Esophagus muscularis mucosa (tissue), 4 donors: ENCODE results near the gene PITPNM1. TPM values are rescaled to one million over a fixed set of nuclear protein-coding genes. Genes with fewer than 3 reads are reported as not detected.

Experiments used
- DNase-seq: peaks from one replicate; pipeline ENCODE4 v3.0.0-alpha.2; 2017; ENCODE audit errors: extremely low spot score
- H3K27ac ChIP-seq, 4 donors: fragments of 200-600 bp; sonication (generic); replicated peaks in 1 of 4; 1 replicate in 3 of 4; 2 replicates in 1 of 4; pipeline ENCODE4 v1.5.1; 2016 to 2019; ENCODE audit warnings: mild to moderate bottlenecking in 1 of 4
- H3K27me3 ChIP-seq, 4 donors: fragments of 200-600 bp; sonication (generic); one replicate each; pipeline versions ENCODE4 v1.5.1 to v1.6.0; 2016 to 2019
- H3K36me3 ChIP-seq, 4 donors: fragments of 200-600 bp; sonication (generic); one replicate each; pipeline ENCODE4 v1.5.1; 2016 to 2019
- H3K4me1 ChIP-seq, 4 donors: fragments of 200-600 bp; sonication (generic); one replicate each; pipeline ENCODE4 v1.5.1; 2016 to 2019
- H3K4me3 ChIP-seq, 4 donors: fragments of 200-600 bp; sonication (generic); 1 replicate in 2 of 4; 2 replicates in 2 of 4; pipeline ENCODE4 v1.5.1; 2016 to 2019; ENCODE audit warnings: mild to moderate bottlenecking in 4 of 4, moderate library complexity in 1 of 4
- H3K9me3 ChIP-seq, 4 donors: fragments of 200-600 bp; sonication (generic); 1 replicate in 3 of 4; 2 replicates in 1 of 4; pipeline ENCODE4 v1.5.1; 2016 to 2019
- EP300 ChIP-seq: sonication (generic); formaldehyde crosslinking; IDR thresholded peaks from one replicate; pipeline ENCODE4 v1.6.1; 2017; ENCODE audit warnings: antibody characterized with exemption
- POLR2A ChIP-seq: fragments of 450-650 bp; IDR thresholded peaks from one replicate; pipeline ENCODE4 v1.6.1; 2017; ENCODE audit warnings: antibody characterized with exemption, moderate library complexity, mild to moderate bottlenecking, low read depth
- POLR2AphosphoS5 ChIP-seq, 2 donors: sonication (generic); formaldehyde crosslinking; IDR thresholded peaks; one replicate each; pipeline ENCODE4 v1.6.1; 2017; ENCODE audit warnings: antibody characterized with exemption in 2 of 2
- WGBS: methylation state at CpG from one replicate; pipeline ENCODE4 v1.1.5; 2018; 5-methylcytosine and 5-hydroxymethylcytosine counted together
- intact Hi-C: fragments of 100-400 bp; cut with DNase I; formaldehyde crosslinking; loops from one replicate; pipeline ENCODE4 v1.15.1; 2023
- total RNA-seq, 4 donors: library from RNA; depleted of rRNA; stranded (reverse); fragments of >200 nt; gene quantifications; one replicate each; pipeline versions ENCODE4 v1.1.0 to v1.2.1, GENCODE V29; 2016
- TF ChIP-seq, protein P1 (sequence below), 3 experiments: fragments of 200-600 bp in 2 of 3; fragments of 450-650 bp in 1 of 3; sonication (generic) in 2 of 3; IDR thresholded peaks; one replicate each; pipeline ENCODE4 v1.5.1; 2017 to 2019; ENCODE audit warnings: antibody characterized with exemption in 3 of 3, mild to moderate bottlenecking in 2 of 3, moderate library complexity in 1 of 3

PITPNM1 gene
- total RNA-seq, 4 donors from 2014 or later = 11.6 to 23.6 (median 15.3) TPM

DNA sequence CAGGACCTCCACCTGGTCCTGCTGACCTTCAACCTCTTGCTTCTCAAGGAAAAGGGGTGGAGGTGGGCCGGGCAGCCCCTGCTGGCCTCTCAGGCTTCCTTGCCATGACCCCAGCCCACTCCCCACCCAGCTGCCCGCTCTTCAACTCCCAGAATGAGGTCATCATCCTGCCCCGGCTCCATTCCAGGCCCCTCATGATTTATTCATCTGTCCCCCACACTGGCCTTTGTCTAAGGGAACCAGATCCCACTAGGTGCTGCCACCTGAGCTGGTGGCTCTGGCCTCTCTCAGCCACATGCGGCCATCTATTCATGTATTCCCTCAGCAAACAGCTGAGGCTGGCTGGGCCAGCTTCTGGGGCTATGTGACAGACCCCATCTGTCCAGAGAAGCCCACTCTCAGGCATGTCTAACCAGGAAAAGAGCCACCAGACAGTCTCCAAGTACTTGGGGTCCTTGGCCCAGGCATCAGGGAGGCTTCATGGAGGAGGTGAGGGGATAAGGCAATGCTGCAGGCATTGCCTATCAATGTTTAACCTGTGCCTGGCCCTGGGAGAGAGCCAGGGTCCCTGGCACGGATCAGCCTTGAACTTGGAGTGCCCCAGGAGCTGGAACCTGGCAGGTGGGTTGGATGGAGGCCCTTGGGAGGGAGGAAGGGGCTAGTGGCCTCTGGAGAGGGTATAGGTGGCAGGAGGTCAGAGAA, 20.3 kb upstream of the PITPNM1 start:
- DNase-seq = no peak
- intact Hi-C loops = no loop called here
- Histone ChIP-seq H3K27ac (no peak overlapping the region), H3K4me3 (no peak overlapping the region), H3K9me3 (no peaks in the 10 kb centered on the region), H3K27me3 (peaks cover 0 to 30% (median 0%) of the 10 kb centered on the region in 4 donors), H3K36me3 (no peaks in the 10 kb centered on the region), H3K4me1 (no peaks in the 10 kb centered on the region)
- WGBS = 81% methylated on average over 5 of the region's 5 CpGs
- TF ChIP-seq, protein P1, sequence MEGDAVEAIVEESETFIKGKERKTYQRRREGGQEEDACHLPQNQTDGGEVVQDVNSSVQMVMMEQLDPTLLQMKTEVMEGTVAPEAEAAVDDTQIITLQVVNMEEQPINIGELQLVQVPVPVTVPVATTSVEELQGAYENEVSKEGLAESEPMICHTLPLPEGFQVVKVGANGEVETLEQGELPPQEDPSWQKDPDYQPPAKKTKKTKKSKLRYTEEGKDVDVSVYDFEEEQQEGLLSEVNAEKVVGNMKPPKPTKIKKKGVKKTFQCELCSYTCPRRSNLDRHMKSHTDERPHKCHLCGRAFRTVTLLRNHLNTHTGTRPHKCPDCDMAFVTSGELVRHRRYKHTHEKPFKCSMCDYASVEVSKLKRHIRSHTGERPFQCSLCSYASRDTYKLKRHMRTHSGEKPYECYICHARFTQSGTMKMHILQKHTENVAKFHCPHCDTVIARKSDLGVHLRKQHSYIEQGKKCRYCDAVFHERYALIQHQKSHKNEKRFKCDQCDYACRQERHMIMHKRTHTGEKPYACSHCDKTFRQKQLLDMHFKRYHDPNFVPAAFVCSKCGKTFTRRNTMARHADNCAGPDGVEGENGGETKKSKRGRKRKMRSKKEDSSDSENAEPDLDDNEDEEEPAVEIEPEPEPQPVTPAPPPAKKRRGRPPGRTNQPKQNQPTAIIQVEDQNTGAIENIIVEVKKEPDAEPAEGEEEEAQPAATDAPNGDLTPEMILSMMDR (IDR thresholded peaks at IDR 0.05) = no peak
- TF ChIP-seq EP300 (no peak), POLR2AphosphoS5 (IDR thresholded peaks at IDR 0.05) (no peak)

DNA sequence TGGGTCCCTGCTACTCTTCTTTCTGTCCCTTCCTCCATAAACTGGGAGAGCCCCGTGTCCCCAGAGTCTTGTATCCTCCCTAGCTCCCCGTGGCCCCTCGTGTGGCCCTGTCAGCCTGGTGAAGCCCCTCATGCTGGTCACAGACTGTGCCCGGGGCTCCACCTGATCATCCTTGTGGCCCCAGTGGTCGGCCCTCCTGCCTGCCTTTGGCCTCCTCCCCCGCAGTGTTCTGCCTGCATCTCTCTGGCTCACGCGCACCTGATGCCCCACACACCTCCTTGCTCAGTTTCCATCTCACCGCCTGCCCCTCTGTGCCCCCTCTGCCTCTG, 19.3 kb upstream of the PITPNM1 start:
- Histone ChIP-seq H3K9me3 (no peaks in the 10 kb centered on the region), H3K36me3 (no peaks in the 10 kb centered on the region), H3K27ac (no peak overlapping the region), H3K27me3 (peaks cover 0 to 27% (median 0%) of the 10 kb centered on the region in 4 donors), H3K4me3 (no peak overlapping the region), H3K4me1 (no peaks in the 10 kb centered on the region)
- intact Hi-C loops = no loop called here
- DNase-seq = no peak
- WGBS = 81% methylated on average over 9 of the region's 9 CpGs
- TF ChIP-seq EP300 = no peak
- TF ChIP-seq, protein P1 (IDR thresholded peaks at IDR 0.05) = no peak
- TF ChIP-seq POLR2AphosphoS5 (IDR thresholded peaks at IDR 0.05) = no peak
- no peak for TF ChIP-seq POLR2A

DNA sequence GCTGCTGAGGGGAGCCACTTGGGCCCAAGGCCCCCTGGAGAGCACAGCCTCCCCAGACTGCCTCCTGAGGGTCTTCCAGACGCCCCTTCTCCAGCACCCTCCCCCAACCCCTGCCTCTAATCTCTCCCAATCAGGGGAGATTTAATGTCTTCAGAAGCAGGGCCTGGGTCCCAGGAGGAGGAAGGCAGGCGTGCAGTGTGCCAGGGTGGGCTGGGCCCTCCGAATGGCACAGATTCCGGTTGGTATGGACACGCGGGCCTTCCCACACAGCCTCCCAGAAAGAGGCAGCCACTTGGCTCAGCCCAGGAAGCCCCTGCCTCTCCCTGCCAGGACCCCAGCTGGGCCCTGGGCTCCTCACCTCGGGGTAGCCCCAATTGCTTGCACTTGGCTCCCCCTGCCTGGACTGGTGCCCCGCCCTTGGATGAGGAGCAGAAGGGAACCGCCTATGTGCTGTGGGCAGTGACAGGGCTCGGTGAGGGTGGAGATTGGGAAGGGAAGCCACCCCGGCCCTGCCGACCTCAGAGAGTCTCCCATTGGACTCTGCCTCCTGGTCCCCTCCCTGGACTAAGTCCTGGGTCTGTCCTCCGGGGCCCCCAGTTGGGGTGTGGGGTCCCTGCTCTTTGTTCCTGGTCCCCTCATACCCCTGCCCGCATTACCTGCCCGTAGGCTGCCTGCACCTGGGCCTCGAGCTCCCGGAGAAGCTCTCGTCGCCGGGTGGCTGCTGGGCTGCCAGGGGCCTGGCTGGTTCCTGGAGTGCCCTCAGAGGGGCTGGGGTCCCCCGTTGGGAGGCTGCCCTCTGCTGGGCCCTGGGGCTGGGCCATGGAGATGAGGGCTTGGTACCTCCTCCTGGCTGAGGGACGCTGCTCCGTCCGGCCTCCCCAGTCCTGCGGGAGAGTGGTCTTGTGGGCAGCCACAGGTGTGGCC, 18.7 kb upstream of the PITPNM1 start:
- Histone ChIP-seq H3K4me3 (no peak overlapping the region), H3K4me1 (no peaks in the 10 kb centered on the region), H3K27ac (no peak overlapping the region), H3K9me3 (no peaks in the 10 kb centered on the region), H3K27me3 (peaks cover 0 to 27% (median 0%) of the 10 kb centered on the region in 4 donors), H3K36me3 (no peaks in the 10 kb centered on the region)
- DNase-seq = no peak
- TF ChIP-seq EP300 (no peak), POLR2A (no peak), POLR2AphosphoS5 (IDR thresholded peaks at IDR 0.05) (no peak)
- TF ChIP-seq, protein P1 (IDR thresholded peaks at IDR 0.05) = no peak
- intact Hi-C loops = no loop called here
- WGBS = 80% methylated on average over 23 of the region's 25 CpGs

DNA sequence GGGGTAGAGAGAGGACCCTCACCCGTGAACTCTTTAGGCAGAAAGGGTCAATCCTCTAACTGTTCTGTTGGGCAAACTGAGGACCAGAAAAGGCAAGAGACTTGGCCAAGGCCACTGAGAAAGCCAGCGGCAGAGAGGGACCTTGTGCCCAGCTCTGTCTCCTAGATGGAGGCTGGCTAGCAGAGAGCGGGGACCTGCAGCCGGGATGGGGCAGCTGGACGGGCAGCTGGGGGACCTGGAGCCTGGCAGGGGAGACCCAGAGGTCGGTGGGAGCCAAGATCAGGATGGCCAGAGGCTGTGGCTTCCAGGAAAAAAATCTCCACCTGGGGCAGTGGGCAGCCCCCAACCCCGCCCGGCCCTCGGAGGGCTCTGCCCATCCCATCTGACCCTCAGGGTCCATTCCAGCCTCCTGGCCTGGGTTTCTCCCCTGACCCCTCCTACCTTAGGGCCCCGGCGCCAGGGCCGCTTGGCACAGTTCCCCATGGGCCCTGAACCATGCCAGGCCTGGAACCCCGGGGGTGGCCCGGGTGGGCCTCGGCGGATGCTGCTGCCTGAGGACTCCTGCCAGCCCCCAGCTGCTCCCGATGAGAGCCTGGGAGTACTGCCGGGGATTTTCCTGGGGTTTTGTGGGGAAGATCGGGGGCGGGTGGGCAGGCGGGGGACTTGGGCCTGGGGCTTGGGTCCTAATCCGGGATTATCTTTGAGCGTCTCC, 17.8 kb upstream of the PITPNM1 start, which contains the start of gene CABP2:
TSS of gene CABP2 (minus strand) at position 603 of the 712 bp plus-strand sequence. CDS start at position 483, 120 bp downstream.
- H3K36me3 ChIP-seq = no peaks in the 10 kb centered on the region
- no peaks in the 10 kb centered on the region for H3K4me1 ChIP-seq
- H3K27ac ChIP-seq = no peak within 1 kb of the TSS
- TF ChIP-seq POLR2A (no peak), POLR2AphosphoS5 (IDR thresholded peaks at IDR 0.05) (no peak), EP300 (no peak)
- TF ChIP-seq, protein P1 (IDR thresholded peaks at IDR 0.05) = no peak
- intact Hi-C loops = no loop called here
- no peak within 1 kb of the TSS for H3K4me3 ChIP-seq
- 93% methylated on average over 6 of the region's 23 CpGs for WGBS
- no peak for DNase-seq
- H3K27me3 ChIP-seq = peaks cover 0 to 27% (median 0%) of the 10 kb centered on the region in 4 donors
- H3K9me3 ChIP-seq = no peaks in the 10 kb centered on the region
